ENCODE results near the gene GPR17. TPM values are rescaled to one million over a fixed set of nuclear protein-coding genes. Genes with fewer than 3 reads are reported as not detected.

Gene GPR17
- total and polyA plus RNA-seq, 9 of the 15 experiments (the other 6 are each of a cell fraction or from before 2014, with no cell fraction given) = not detected

- H3K9ac ChIP-seq (ENCODE audit: insufficient read depth in 1 of 2, low read depth in 2 of 2, low read length in 2 of 2) = no peak overlapping the region
- ChIA-PET CTCF (ENCODE audit: low intra/inter-chr PET ratio) (no interaction called here), POLR2A (interaction anchor here (0.6 to 0.7 kb wide), 4 partner anchors 10 to 379 kb away, joined by 3 read pairs; no protein-coding TSS in a partner anchor)
- TF ChIP-seq LCOR (CRISPR knock-in tag; IDR thresholded peaks at IDR 0.05) (no peak), PURB (CRISPR knock-in tag; IDR thresholded peaks at IDR 0.05; ENCODE audit: low read depth) (no peak), HCFC1 (IDR thresholded peaks at IDR 0.05; ENCODE audit: low read depth, low read length) (no peak), ZNF75A (CRISPR knock-in tag; IDR thresholded peaks at IDR 0.05) (no peak), L3MBTL2 (IDR thresholded peaks at IDR 0.05) (no peak), RB1 (IDR thresholded peaks at IDR 0.05; ENCODE audit: low read depth) (no peak), FOXA3 (CRISPR knock-in tag; conservative IDR thresholded peaks at IDR 0.05 in 1 of 2, IDR thresholded peaks at IDR 0.05 in 1 of 2) (no peak), ZNF175 (CRISPR knock-in tag; IDR thresholded peaks at IDR 0.05; ENCODE audit: low read depth) (no peak), HEY1 (CRISPR knock-in tag; IDR thresholded peaks at IDR 0.05; ENCODE audit: borderline replicate concordance) (no peak), ETV5 (CRISPR knock-in tag; IDR thresholded peaks at IDR 0.05; ENCODE audit: low read depth) (no peak), NR0B1 (IDR thresholded peaks at IDR 0.05; ENCODE audit: partially characterized antibody) (no peak), CBX5 (IDR thresholded peaks at IDR 0.05; ENCODE audit: borderline replicate concordance, low read depth) (no peak), NBN (IDR thresholded peaks at IDR 0.05; ENCODE audit: low read depth) (no peak), NR4A1 (CRISPR knock-in tag; IDR thresholded peaks at IDR 0.05) (no peak), NR4A1 (tag; IDR thresholded peaks at IDR 0.05) (no peak), TOE1 (IDR thresholded peaks at IDR 0.05; ENCODE audit: borderline replicate concordance) (no peak), TOE1 (CRISPR knock-in tag; IDR thresholded peaks at IDR 0.05; ENCODE audit: borderline replicate concordance, low read depth) (no peak), NR2C2 (CRISPR knock-in tag; IDR thresholded peaks at IDR 0.05) (no peak), NR2C2 (tag; IDR thresholded peaks at IDR 0.05) (no peak), CXXC5 (CRISPR knock-in tag; IDR thresholded peaks at IDR 0.05) (no peak), STAG1 (CRISPR knock-in tag; IDR thresholded peaks at IDR 0.05; ENCODE audit: borderline replicate concordance) (no peak), RFX5 (IDR thresholded peaks at IDR 0.05; ENCODE audit: low read depth, low read length) (no peak)
- no peak overlapping the region for H3K27ac ChIP-seq (ENCODE audit: extremely low read depth, low read depth, low read length)
- no peak for ATAC-seq
- no peak for FAIRE-seq
- BruUV-seq (replicated peaks) = no TSS peak
- H3K36me3 ChIP-seq (ENCODE audit: control insufficient read depth, insufficient read depth, low read length) = no peaks in the 10 kb centered on the region
- no peak overlapping the region for H3K4me2 ChIP-seq (ENCODE audit: insufficient read depth, low read length)
- H4K20me1 ChIP-seq (replicated peaks; ENCODE audit: control insufficient read depth, insufficient read depth, low read length) = peaks cover 8% of the 10 kb centered on the region; the same call in 1 of the 2 replicates
- peaks cover 40 to 72% of the 10 kb centered on the region in 2 experiments for H3K27me3 ChIP-seq (ENCODE audit: control insufficient read depth in 2 of 2, insufficient read depth in 2 of 2, low read length in 2 of 2)
- H3K9me1 ChIP-seq (ENCODE audit: control insufficient read depth, insufficient read depth, low read length) = no peaks in the 10 kb centered on the region
- 7% methylated on average over 17 of the region's 17 CpGs for WGBS (ENCODE audit: insufficient coverage, low coverage, missing lambda C conversion rate)
- no peak overlapping the region for H2AFZ ChIP-seq (ENCODE audit: low read depth, low read length)
- H3K9me3 ChIP-seq (replicated peaks; ENCODE audit: control insufficient read depth, insufficient read depth, low read depth, low read length) = no peaks in the 10 kb centered on the region; the same call in 1 of the 2 replicates
- no peak overlapping the region for H3K4me3 ChIP-seq
- in situ Hi-C loops (cut with MboI) = no loop called here
- intact Hi-C loops (cut with micrococcal nuclease) = no loop called here
- no peak for DNase-seq (ENCODE audit: extremely low read depth in 1 of 4, low spot score in 3 of 4)
- H3K4me1 ChIP-seq (replicated peaks in 1 of 2; ENCODE audit: control insufficient read depth in 2 of 2, insufficient read depth in 2 of 2, low read length in 2 of 2) = peaks cover 2 to 15% of the 10 kb centered on the region in 2 experiments; a peak in 3 of 5 replicates
- H3K79me2 ChIP-seq (ENCODE audit: control insufficient read depth, insufficient read depth, low read length) = no peaks in the 10 kb centered on the region
Measured at GRCh38 chr2:127657232-127657595, 11.3 kb downstream of the GPR17 start.

All from K562 (cell line).